NOMO-1 treated with DMSO at 0.1 percent for 48 hours (cell line): ENCODE data around the gene PHYH.
"Not testable (repeated sequence)": the region's sequence is repeated elsewhere in the genome, so short reads cannot be mapped to it uniquely, and the experiment has no call there.

Source experiments
- DNase-seq: peaks from one replicate; lab custom pipeline; 2025; ENCODE audit not compliant: unreplicated experiment; lab: John Stamatoyannopoulos, UW

The PHYH gene

GRCh38 chr10:13299437-13300287 is at the start of gene PHYH:
TSS of gene PHYH (minus strand) at chr10:13300064. CDS start at chr10:13300042, 22 bp downstream.
- DNase-seq, result peak; percentile 72

- DNase-seq, result peak; percentile 59
Measured at GRCh38 chr10:13348216-13349017, 48.6 kb upstream of the PHYH start, which contains the start of gene SEPHS1. TSS of gene SEPHS1 (minus strand) at chr10:13348293. CDS start at chr10:13344950, 3,343 bp downstream.

GRCh38 chr10:13347500-13348156 is 47.8 kb upstream of the PHYH start:
- peak; percentile 49 for DNase-seq

GRCh38 chr10:13347043-13347499 is 47.2 kb upstream of the PHYH start:
- no peak for DNase-seq

GRCh38 chr10:13346283-13347042 is 46.6 kb upstream of the PHYH start:
- DNase-seq, result no peak

GRCh38 chr10:13340626-13341376 is 40.9 kb upstream of the PHYH start:
- no peak for DNase-seq

GRCh38 chr10:13340068-13340467 is 40.2 kb upstream of the PHYH start:
- no peak for DNase-seq

- no peak for DNase-seq
Measured at GRCh38 chr10:13338390-13339110, 38.7 kb upstream of the PHYH start.

GRCh38 chr10:13337827-13338196 is 37.9 kb upstream of the PHYH start:
- DNase-seq, result no peak

GRCh38 chr10:13337128-13337826 is 37.4 kb upstream of the PHYH start:
- no peak for DNase-seq

GRCh38 chr10:13335881-13336280 is 36.0 kb upstream of the PHYH start:
- no peak for DNase-seq

- no peak for DNase-seq
Measured at GRCh38 chr10:13334556-13334955, 34.7 kb upstream of the PHYH start.

GRCh38 chr10:13331646-13332045 is 31.8 kb upstream of the PHYH start:
- DNase-seq, result no peak

GRCh38 chr10:13330980-13331379 is 31.1 kb upstream of the PHYH start:
- DNase-seq, result not testable (repeated sequence)

GRCh38 chr10:13329565-13329964 is 29.7 kb upstream of the PHYH start:
- no peak for DNase-seq

- no peak for DNase-seq
Measured at GRCh38 chr10:13328613-13329012, 28.7 kb upstream of the PHYH start.

GRCh38 chr10:13328126-13328525 is 28.3 kb upstream of the PHYH start:
- DNase-seq, result no peak

- no peak for DNase-seq
Measured at GRCh38 chr10:13327534-13327933, 27.7 kb upstream of the PHYH start.
